Suprapubic skin (tissue), 4 donors: ENCODE results near the gene TBPL2. TPM values are rescaled to one million over a fixed set of nuclear protein-coding genes. Genes with fewer than 3 reads are reported as not detected.
A peak's percentile ranks its signal among the peaks of the same experiment; 100 is the strongest.

Experiments
- DNase-seq, 2 donors: peaks; one replicate each; pipeline ENCODE4 v3.0.0-alpha.2; 2019; ENCODE audit warnings: low spot score in 2 of 2
- H3K27ac ChIP-seq: fragments of 200-600 bp; sonication (generic); one replicate; pipeline ENCODE4 v1.5.1; 2019
- H3K27me3 ChIP-seq: fragments of 200-600 bp; sonication (generic); one replicate; pipeline ENCODE4 v1.5.1; 2019
- H3K36me3 ChIP-seq: fragments of 200-600 bp; sonication (generic); one replicate; pipeline ENCODE4 v1.5.1; 2019
- H3K4me1 ChIP-seq: fragments of 200-600 bp; sonication (generic); one replicate; pipeline ENCODE4 v1.5.1; 2019
- H3K4me3 ChIP-seq: fragments of 200-600 bp; sonication (generic); one replicate; pipeline ENCODE4 v1.5.1; 2019; ENCODE audit warnings: mild to moderate bottlenecking
- H3K9me3 ChIP-seq: fragments of 200-600 bp; sonication (generic); one replicate; pipeline ENCODE4 v1.5.1; 2019
- EP300 ChIP-seq: sonication (generic); formaldehyde crosslinking; IDR thresholded peaks from one replicate; pipeline ENCODE4 v1.6.1; 2017; ENCODE audit warnings: antibody characterized with exemption
- POLR2A ChIP-seq, 2 donors: fragments of 450-650 bp; IDR thresholded peaks; one replicate each; pipeline ENCODE4 v1.6.1; 2017; ENCODE audit warnings: antibody characterized with exemption in 2 of 2, mild to moderate bottlenecking in 2 of 2, moderate library complexity in 2 of 2
- POLR2AphosphoS5 ChIP-seq, 3 donors: sonication (generic); formaldehyde crosslinking; IDR thresholded peaks; one replicate each; pipeline ENCODE4 v1.6.1; 2017; ENCODE audit warnings: antibody characterized with exemption in 3 of 3
- WGBS: methylation state at CpG from one replicate; pipeline ENCODE4 v1.1.5; 2018; 5-methylcytosine and 5-hydroxymethylcytosine counted together
- total RNA-seq, 4 donors: library from RNA; depleted of rRNA; stranded (reverse); fragments of >200 nt; gene quantifications; one replicate each; pipeline ENCODE4 v1.1.0, GENCODE V29; 2016
- TF ChIP-seq, protein P1 (sequence below), 2 donors: fragments of 200-600 bp in 1 of 2; fragments of 450-650 bp in 1 of 2; sonication (generic) in 1 of 2; IDR thresholded peaks; one replicate each; pipeline ENCODE4 v1.5.1; 2016 to 2019; ENCODE audit warnings: antibody characterized with exemption in 2 of 2, mild to moderate bottlenecking in 1 of 2, moderate library complexity in 1 of 2

TBPL2 gene
- total RNA-seq, 4 donors from 2014 or later, result not detected

DNA sequence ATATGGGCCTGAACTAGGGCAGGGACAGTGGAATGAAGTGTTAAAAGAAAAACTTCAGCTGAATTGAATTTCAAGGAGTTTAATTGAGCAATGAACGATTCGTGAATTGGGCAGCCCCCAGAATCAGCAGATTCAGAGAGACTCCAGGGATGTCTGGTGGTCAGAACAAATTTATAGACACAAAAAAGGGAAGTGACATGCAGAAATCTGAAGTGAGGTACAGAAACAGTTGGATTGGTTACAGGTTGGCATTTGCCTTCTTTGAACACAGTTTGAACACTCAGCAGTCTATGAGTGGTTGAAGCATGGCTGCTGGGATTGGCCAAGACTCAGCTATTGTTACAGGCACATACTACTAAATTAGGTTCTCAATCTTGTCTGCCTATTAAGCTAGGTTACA lies 9.7 kb upstream of the TBPL2 start:
- Histone ChIP-seq H3K36me3 (no peaks in the 10 kb centered on the region), H3K4me3 (no peak overlapping the region), H3K9me3 (no peaks in the 10 kb centered on the region), H3K27me3 (no peaks in the 10 kb centered on the region), H3K27ac (peak overlapping the region; percentile 14), H3K4me1 (peaks cover 67% of the 10 kb centered on the region)
- 19% methylated on average over 2 of the region's 2 CpGs for WGBS
- TF ChIP-seq, protein P1, sequence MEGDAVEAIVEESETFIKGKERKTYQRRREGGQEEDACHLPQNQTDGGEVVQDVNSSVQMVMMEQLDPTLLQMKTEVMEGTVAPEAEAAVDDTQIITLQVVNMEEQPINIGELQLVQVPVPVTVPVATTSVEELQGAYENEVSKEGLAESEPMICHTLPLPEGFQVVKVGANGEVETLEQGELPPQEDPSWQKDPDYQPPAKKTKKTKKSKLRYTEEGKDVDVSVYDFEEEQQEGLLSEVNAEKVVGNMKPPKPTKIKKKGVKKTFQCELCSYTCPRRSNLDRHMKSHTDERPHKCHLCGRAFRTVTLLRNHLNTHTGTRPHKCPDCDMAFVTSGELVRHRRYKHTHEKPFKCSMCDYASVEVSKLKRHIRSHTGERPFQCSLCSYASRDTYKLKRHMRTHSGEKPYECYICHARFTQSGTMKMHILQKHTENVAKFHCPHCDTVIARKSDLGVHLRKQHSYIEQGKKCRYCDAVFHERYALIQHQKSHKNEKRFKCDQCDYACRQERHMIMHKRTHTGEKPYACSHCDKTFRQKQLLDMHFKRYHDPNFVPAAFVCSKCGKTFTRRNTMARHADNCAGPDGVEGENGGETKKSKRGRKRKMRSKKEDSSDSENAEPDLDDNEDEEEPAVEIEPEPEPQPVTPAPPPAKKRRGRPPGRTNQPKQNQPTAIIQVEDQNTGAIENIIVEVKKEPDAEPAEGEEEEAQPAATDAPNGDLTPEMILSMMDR (IDR thresholded peaks at IDR 0.05), result no peak
- TF ChIP-seq POLR2A (IDR thresholded peaks at IDR 0.05) (no peak), EP300 (no peak)
- no peak for DNase-seq

DNA sequence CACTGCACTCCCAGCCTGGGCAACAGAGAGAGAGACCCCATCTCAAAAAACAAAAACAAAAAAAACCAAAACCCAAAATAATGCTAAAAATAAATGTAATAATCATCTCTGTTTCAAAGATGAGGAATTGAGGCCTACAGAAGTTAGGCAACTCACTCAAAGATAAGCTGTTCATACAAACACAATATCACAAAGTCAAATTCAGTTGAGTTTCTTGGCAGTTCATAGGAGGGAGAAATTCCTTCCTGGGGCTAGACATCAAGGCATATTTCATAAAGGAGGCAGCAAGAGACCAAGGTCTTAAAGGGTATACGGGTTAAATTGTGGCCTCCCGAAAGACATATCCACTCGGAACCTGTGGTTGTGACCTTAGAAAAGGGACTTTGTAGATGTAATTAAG lies 8.7 kb upstream of the TBPL2 start:
- 77% methylated on average over 3 of the region's 3 CpGs for WGBS
- DNase-seq, result no peak
- Histone ChIP-seq H3K4me1 (peaks cover 57% of the 10 kb centered on the region), H3K9me3 (no peaks in the 10 kb centered on the region), H3K27ac (peak overlapping the region; percentile 56), H3K4me3 (no peak overlapping the region), H3K27me3 (no peaks in the 10 kb centered on the region), H3K36me3 (no peaks in the 10 kb centered on the region)
- TF ChIP-seq, protein P1 (IDR thresholded peaks at IDR 0.05), result no peak
- TF ChIP-seq POLR2AphosphoS5 (IDR thresholded peaks at IDR 0.05), result no peak
- no peak for TF ChIP-seq POLR2A (IDR thresholded peaks at IDR 0.05)
- TF ChIP-seq EP300, result no peak

DNA sequence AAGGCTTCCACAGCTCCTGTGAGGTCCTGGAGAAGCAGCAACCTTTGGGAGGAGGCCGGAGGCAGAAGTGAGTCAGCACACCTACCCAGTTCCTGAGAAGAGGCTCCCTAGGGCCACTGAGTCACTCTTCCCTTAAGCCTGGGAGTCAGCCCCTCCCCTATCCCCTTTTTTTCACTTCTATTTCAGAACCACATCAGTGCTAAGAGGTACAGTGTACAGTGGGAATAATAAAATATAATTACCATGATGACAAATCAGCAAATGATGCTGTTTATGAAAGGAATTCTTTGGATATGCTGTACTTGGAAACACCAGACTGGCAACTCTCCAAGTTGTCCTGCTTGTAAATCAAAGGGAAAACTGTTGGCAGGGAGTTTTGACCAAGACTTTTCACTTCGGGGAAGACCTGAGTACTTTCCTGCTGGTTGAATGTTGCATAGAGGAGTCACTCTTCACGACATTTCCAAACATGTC lies 7.8 kb upstream of the TBPL2 start:
- DNase-seq, result no peak
- 39% methylated on average over 3 of the region's 3 CpGs for WGBS

DNA sequence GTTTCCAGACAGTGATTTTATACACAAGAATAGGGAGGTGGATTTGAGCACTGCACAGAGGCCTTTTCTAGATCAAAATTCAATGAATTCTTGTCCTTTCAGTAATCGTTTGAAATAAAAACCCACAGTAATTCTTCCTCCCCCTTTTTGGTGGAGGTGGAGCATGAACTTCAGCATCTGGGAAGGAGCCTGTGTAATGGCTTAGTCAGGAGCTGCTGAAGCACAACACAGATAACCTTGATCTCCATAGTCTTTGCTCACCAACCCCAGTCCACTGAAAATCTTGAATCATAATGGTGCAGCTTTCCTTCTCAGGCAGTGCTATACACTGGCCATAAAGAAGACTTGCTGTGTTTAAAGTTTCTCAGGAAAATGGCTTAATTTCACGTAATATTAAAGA lies 6.4 kb upstream of the TBPL2 start:
- TF ChIP-seq POLR2A (IDR thresholded peaks at IDR 0.05) (no peak), POLR2AphosphoS5 (IDR thresholded peaks at IDR 0.05) (no peak), EP300 (no peak)
- TF ChIP-seq, protein P1 (IDR thresholded peaks at IDR 0.05), result no peak
- DNase-seq, result no peak
- WGBS, result 63% methylated on average over 2 of the region's 2 CpGs
- peaks cover 47% of the 10 kb centered on the region for H3K4me1 ChIP-seq
- no peak overlapping the region for H3K27ac ChIP-seq
- H3K36me3 ChIP-seq, result no peaks in the 10 kb centered on the region
- H3K9me3 ChIP-seq, result no peaks in the 10 kb centered on the region
- no peak overlapping the region for H3K4me3 ChIP-seq
- H3K27me3 ChIP-seq, result no peaks in the 10 kb centered on the region

More for the DNA sequence above, 7.8 kb upstream of the TBPL2 start:
- H3K4me3 ChIP-seq, result no peak overlapping the region
- no peaks in the 10 kb centered on the region for H3K27me3 ChIP-seq
- H3K36me3 ChIP-seq, result no peaks in the 10 kb centered on the region
- H3K4me1 ChIP-seq, result peaks cover 50% of the 10 kb centered on the region
- TF ChIP-seq, protein P1 (IDR thresholded peaks at IDR 0.05), result no peak
- TF ChIP-seq EP300, result no peak
- TF ChIP-seq POLR2AphosphoS5 (IDR thresholded peaks at IDR 0.05), result no peak
- TF ChIP-seq POLR2A (IDR thresholded peaks at IDR 0.05), result no peak
- no peaks in the 10 kb centered on the region for H3K9me3 ChIP-seq
- H3K27ac ChIP-seq, result peak overlapping the region; percentile 56

DNA sequence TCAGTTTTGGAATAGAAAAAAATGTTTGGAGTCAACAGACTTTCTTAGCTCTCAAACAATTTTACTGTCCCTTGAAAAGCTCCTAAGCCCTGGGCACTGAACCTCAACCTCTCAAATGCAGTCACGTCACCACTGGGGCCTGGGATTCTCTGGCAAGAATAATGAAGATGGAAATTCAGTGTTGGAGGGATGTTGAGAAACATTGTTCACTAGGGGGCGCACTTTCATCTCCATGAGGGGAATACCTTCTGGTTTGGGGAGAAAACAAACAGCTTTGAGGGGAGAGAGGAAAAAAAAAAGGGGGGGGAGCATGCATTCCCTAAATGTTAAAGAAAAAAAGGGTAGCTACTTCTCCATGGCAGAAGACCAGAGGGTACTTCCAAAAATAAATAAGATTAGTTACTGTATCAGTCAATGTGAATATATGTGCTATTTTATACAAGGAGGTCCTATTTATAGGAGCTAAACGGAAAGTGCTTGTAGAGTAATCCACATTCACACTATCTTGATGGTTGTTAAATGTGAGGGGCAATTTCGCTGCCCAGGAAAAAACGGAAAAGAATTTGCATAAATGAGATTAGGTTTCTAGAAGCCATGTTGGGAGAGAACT lies 5.8 kb upstream of the TBPL2 start:
- Histone ChIP-seq H3K4me1 (peaks cover 41% of the 10 kb centered on the region), H3K4me3 (no peak overlapping the region), H3K27me3 (no peaks in the 10 kb centered on the region), H3K36me3 (no peaks in the 10 kb centered on the region), H3K9me3 (no peaks in the 10 kb centered on the region), H3K27ac (no peak overlapping the region)
- TF ChIP-seq, protein P1 (IDR thresholded peaks at IDR 0.05), result peak; percentile 53 to 56
- no peak for TF ChIP-seq POLR2AphosphoS5 (IDR thresholded peaks at IDR 0.05)
- 31% methylated on average over 5 of the region's 5 CpGs for WGBS
- DNase-seq, result no peak
